ENCODE data around the gene CLCN4. TPM values are rescaled to one million over a fixed set of nuclear protein-coding genes. Genes with fewer than 3 reads are reported as not detected.

The CLCN4 gene
- total and polyA plus RNA-seq, 2 of the 8 experiments (the other 6 are each of a cell fraction or from before 2014, with no cell fraction given): 3.3 to 11.2 TPM

DNA sequence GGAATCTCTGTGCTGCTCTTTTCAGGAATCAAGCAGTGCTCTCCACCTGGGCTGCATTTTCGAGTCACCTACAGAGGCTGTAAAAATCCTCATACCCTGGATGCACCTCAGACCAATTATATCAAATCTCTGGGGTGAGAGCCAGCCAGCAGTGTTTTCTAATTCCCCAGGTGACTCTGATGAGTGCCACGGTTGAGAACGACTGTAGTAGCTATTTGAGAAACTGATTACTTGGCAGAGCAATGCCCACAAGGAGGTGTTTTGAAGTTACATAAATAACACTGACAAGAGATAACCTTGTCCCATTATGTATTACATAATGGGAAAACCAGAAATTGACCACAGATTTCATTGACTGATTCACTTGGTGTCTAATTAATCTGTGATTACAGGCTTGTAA is 46.8 kb downstream of the CLCN4 start:
- CTCF ChIA-PET (ENCODE audit: partially characterized antibody): no interaction called here
- no peak overlapping the region for H3K14ac ChIP-seq (ENCODE audit: insufficient read length)
- no peak for TF ChIP-seq CHD1 (IDR thresholded peaks at IDR 0.05; ENCODE audit: low read depth, low read length)
- no peak for TF ChIP-seq JUN (IDR thresholded peaks at IDR 0.05; ENCODE audit: low read depth, low read length)
- no peak for TF ChIP-seq SUZ12 (IDR thresholded peaks at IDR 0.05; ENCODE audit: low read length)
- TF ChIP-seq TCF12 (IDR thresholded peaks at IDR 0.05; ENCODE audit: low read depth, low read length): no peak
- no peak for TF ChIP-seq GABPA (IDR thresholded peaks at IDR 0.05; ENCODE audit: borderline replicate concordance, insufficient read depth, low read length)
- no peak for TF ChIP-seq HDAC2 (IDR thresholded peaks at IDR 0.05; ENCODE audit: borderline replicate concordance in 1 of 2, low read depth in 2 of 2, low read length in 2 of 2)
- TF ChIP-seq NANOG (IDR thresholded peaks at IDR 0.05; ENCODE audit: insufficient read depth, low read depth, low read length, poor library complexity, severe bottlenecking): no peak
- TF ChIP-seq SRF (IDR thresholded peaks at IDR 0.05; ENCODE audit: low read depth, low read length): no peak
- TF ChIP-seq POLR2AphosphoS5 (IDR thresholded peaks at IDR 0.05; ENCODE audit: low read depth, low read length): no peak
- no peak for TF ChIP-seq TAF1 (IDR thresholded peaks at IDR 0.05; ENCODE audit: low read depth, low read length)
- TF ChIP-seq SIN3A (conservative IDR thresholded peaks at IDR 0.05 in 1 of 2, IDR thresholded peaks at IDR 0.05 in 1 of 2; ENCODE audit: low read depth in 1 of 2, low read length in 2 of 2): no peak
- TF ChIP-seq KDM1A (IDR thresholded peaks at IDR 0.05; ENCODE audit: borderline replicate concordance, low read length): no peak
- TF ChIP-seq HDAC6 (IDR thresholded peaks at IDR 0.05; ENCODE audit: low read depth, low read length): no peak
- TF ChIP-seq BACH1 (IDR thresholded peaks at IDR 0.05; ENCODE audit: low read length): no peak
- no peak for TF ChIP-seq CREB1 (IDR thresholded peaks at IDR 0.05)
- no peak for TF ChIP-seq TAF7 (optimal IDR thresholded peaks at IDR 0.05; ENCODE audit: borderline replicate concordance, low read depth, low read length)

More for the DNA sequence above, 46.8 kb downstream of the CLCN4 start:
- Histone ChIP-seq H4K20me1 (replicated peaks in 1 of 2; ENCODE audit: control insufficient read depth in 1 of 2, insufficient read depth in 2 of 2, low read length in 2 of 2) (no peaks in the 10 kb centered on the region), H3K4ac (replicated peaks; ENCODE audit: insufficient read length, low read depth, low read length) (no peak overlapping the region), H4K91ac (replicated peaks; ENCODE audit: insufficient read length, low read length) (no peak overlapping the region), H2BK120ac (replicated peaks; ENCODE audit: low read depth, low read length) (no peak overlapping the region), H3K27ac (ENCODE audit: low read depth, low read length) (no peak overlapping the region), H3K79me1 (ENCODE audit: low read depth, low read length) (no peaks in the 10 kb centered on the region), H3K18ac (ENCODE audit: extremely low read depth, low read length) (no peak overlapping the region), H2BK15ac (ENCODE audit: low read length) (no peak overlapping the region), H4K5ac (ENCODE audit: insufficient read length, low read depth, low read length) (no peak overlapping the region), H3K23me2 (ENCODE audit: low read depth, low read length) (no peaks in the 10 kb centered on the region), H3K56ac (replicated peaks; ENCODE audit: insufficient read length, low read depth, low read length) (no peak overlapping the region), H3K23ac (ENCODE audit: insufficient read length) (no peak overlapping the region), H2BK5ac (ENCODE audit: low read depth, low read length) (no peak overlapping the region), H3K4me2 (ENCODE audit: insufficient read depth in 1 of 2, low read depth in 2 of 2, low read length in 2 of 2) (no peak overlapping the region), H3K36me3 (ENCODE audit: control insufficient read depth in 2 of 4, insufficient read depth in 4 of 4, low read length in 3 of 4) (no peaks in the 10 kb centered on the region), H2BK12ac (ENCODE audit: low read depth, low read length) (no peak overlapping the region), H4K8ac (ENCODE audit: extremely low read depth, insufficient read depth, low read length) (no peak overlapping the region), H2AFZ (ENCODE audit: low read length) (no peak overlapping the region), H3K9me3 (ENCODE audit: insufficient read depth in 2 of 2, low read depth in 1 of 2, low read length in 1 of 2) (no peaks in the 10 kb centered on the region), H3K79me2 (ENCODE audit: control insufficient read depth in 1 of 2, insufficient read depth in 2 of 2, low read length in 2 of 2) (no peaks in the 10 kb centered on the region), H3K4me1 (replicated peaks in 1 of 4; ENCODE audit: control insufficient read depth in 3 of 4, insufficient read depth in 4 of 4, low read length in 3 of 4) (no peaks in the 10 kb centered on the region), H2AK5ac (ENCODE audit: low read depth, low read length) (no peak overlapping the region), H3K9ac (replicated peaks in 1 of 4; ENCODE audit: extremely low read depth in 1 of 4, low read depth in 3 of 4, low read length in 3 of 4) (no peak overlapping the region), H3K4me3 (ENCODE audit: extremely low read depth in 1 of 4, insufficient read depth in 2 of 4, low read depth in 3 of 4, low read length in 4 of 4) (no peak overlapping the region), H3K27me3 (replicated peaks in 1 of 4; ENCODE audit: control insufficient read depth in 3 of 4, extremely low read depth in 1 of 4, insufficient read depth in 3 of 4, low read length in 3 of 4) (no peaks in the 10 kb centered on the region), H2BK20ac (ENCODE audit: low read length) (no peak overlapping the region)
- DNase-seq (ENCODE audit: low read depth in 1 of 2, low spot score in 2 of 2) (no peak), FAIRE-seq (no peak)
- WGBS, 2 experiments (ENCODE audit: extremely low coverage in 1 of 2, insufficient coverage in 1 of 2, insufficient read length in 1 of 2, insufficient replicate concordance in 2 of 2, low coverage in 1 of 2, low lambda C conversion rate in 2 of 2, missing lambda C conversion rate in 1 of 2): 92% methylated on average over 3 of the region's 3 CpGs; no CpG with 5 or more reads in 1 of the 2 experiments
- POLR2A ChIA-PET (ENCODE audit: partially characterized antibody): no interaction called here
